Heart right ventricle (tissue), 16 donors: ENCODE measurements around the gene NEURL3. TPM values are rescaled to one million over a fixed set of nuclear protein-coding genes. Genes with fewer than 3 reads are reported as not detected.
"Not testable (repeated sequence)": the region's sequence is repeated elsewhere in the genome, so short reads cannot be mapped to it uniquely, and the experiment has no call there.

Experiments
- ATAC-seq, 8 donors: fragments of 200-7000 bp; cut with Tn5 transposase; one replicate each; pipeline ENCODE4 v1.9.1; 2020; ENCODE audit warnings: mild to moderate bottlenecking in 8 of 8, moderate library complexity in 8 of 8, moderate number of reproducible peaks in 1 of 8
- DNase-seq, 2 donors: peaks; one replicate each; pipeline ENCODE4 v3.0.0-alpha.2; 2020
- H3K27ac ChIP-seq, 10 donors: fragments of 200-600 bp; sonication (generic) in 2 of 10; one replicate each; pipeline versions ENCODE4 v1.5.0 to v1.8.0; 2020 to 2022; ENCODE audit warnings: mild to moderate bottlenecking in 3 of 10
- H3K27me3 ChIP-seq, 7 donors: fragments of 200-600 bp; one replicate each; pipeline ENCODE4 v1.8.0; 2021 to 2022; ENCODE audit warnings: mild to moderate bottlenecking in 2 of 7
- H3K36me3 ChIP-seq, 9 donors: fragments of 200-600 bp; sonication (generic) in 1 of 9; one replicate each; pipeline versions ENCODE4 v1.5.0 to v1.8.0; 2020 to 2022; ENCODE audit warnings: mild to moderate bottlenecking in 2 of 9
- H3K4me1 ChIP-seq, 9 donors: fragments of 200-600 bp; sonication (generic) in 1 of 9; one replicate each; pipeline versions ENCODE4 v1.5.0 to v1.8.0; 2020 to 2022; ENCODE audit warnings: mild to moderate bottlenecking in 4 of 9
- H3K4me3 ChIP-seq, 10 donors: fragments of 200-600 bp; sonication (generic) in 2 of 10; one replicate each; pipeline versions ENCODE4 v1.5.0 to v1.8.0; 2020 to 2022; ENCODE audit warnings: mild to moderate bottlenecking in 7 of 10, moderate library complexity in 2 of 10
- H3K9me3 ChIP-seq, 11 donors: fragments of 200-600 bp in 10 of 11; sonication (generic) in 2 of 11; one replicate each; pipeline versions ENCODE4 v1.5.0 to v1.8.0; 2013 to 2022; ENCODE audit warnings: mild to moderate bottlenecking in 2 of 11, control low read depth in 1 of 11, moderate library complexity in 1 of 11
- WGBS, 2 donors: extraction: QIAGEN DNeasy Blood & Tissue Kit; methylation state at CpG; one replicate each; pipeline ENCODE4 v1.1.7; 2013; ENCODE audit warnings: inconsistent platforms in 1 of 2; 5-methylcytosine and 5-hydroxymethylcytosine counted together
- intact Hi-C, 10 donors: fragments of 100-400 bp; cut with DNase I; formaldehyde crosslinking; loops; one replicate each; pipeline versions ENCODE4 v1.11.1 to v1.14.2; 2022
- long read RNA-seq, 3 donors: library from polyadenylated mRNA; unstranded; transcript quantifications; one replicate each; pipeline ENCODE4 v2.0.0, GENCODE V29; 2020 to 2021
- polyA plus RNA-seq, 2 donors: library from polyadenylated mRNA; stranded (reverse); fragments of 200-250 nt; gene quantifications; one replicate each; pipeline ENCODE4 v1.2.3, GENCODE V29; 2013
- total RNA-seq, 10 donors: library from RNA; stranded (reverse); fragmentation: NEBNext Ultra II Directional in 3 of 10; extraction: Animal tissue kit (Norgen Biotek cat#: 25700) in 3 of 10; gene quantifications; one replicate each; pipeline versions ENCODE4 v1.2.1 to v1.2.4, GENCODE V29; 2021 to 2023
- TF ChIP-seq, protein P1 (sequence below), 9 donors: fragments of 200-600 bp; sonication (generic) in 2 of 9; IDR thresholded peaks; one replicate each; pipeline versions ENCODE4 v1.5.0 to v1.8.0; 2021 to 2022; ENCODE audit warnings: antibody characterized with exemption in 9 of 9, mild to moderate bottlenecking in 5 of 9, moderate library complexity in 1 of 9
- donor health status: Arrhythmogenic right ventricular cardiomyopathy.
- donor health status: ischemic (EF 13 %, LVEDD 7.1; RV severe dilation, severe dysfunction).
- donor health status: healthy with polysubstance abuse.
- donor health status: DM: no; HTN: yes; CAD: no.
- donor health status: DM: no; HTN: no; CAD: no.
- donor health status: ischemic (EF 25% LVEDD 6.9; RV normal size, moderate dysfunction).
- donor health status: ischemic (EF 25% LVEDD 5.7; RV mildly dilated, moderate dysfunction).
- donor health status: healthy.
- donor health status: DM: yes; HTN: yes; CAD: no.
- donor health status: Ischemic cardiomyopathy.
- donor health status: ischemic (EF 35%, LVEDD 5.7; RV mildly dilated, moderate dysfunction).
- donor health status: nonischemic (EF 11% LVEDD 7.7; RV severe dilation, severe dysfunction).
- donor health status: DM: yes; HTN: yes; CAD: no.
- donor health status: PGD.
- donor health status: ischemic (EF 29% LVEDD 5.4; RV normal size, mild dysfunction).
- donor health status: nonischemic (EF 23%, LVEDD 6.1; RV moderate dilation, normal function).

Gene NEURL3, protein sequence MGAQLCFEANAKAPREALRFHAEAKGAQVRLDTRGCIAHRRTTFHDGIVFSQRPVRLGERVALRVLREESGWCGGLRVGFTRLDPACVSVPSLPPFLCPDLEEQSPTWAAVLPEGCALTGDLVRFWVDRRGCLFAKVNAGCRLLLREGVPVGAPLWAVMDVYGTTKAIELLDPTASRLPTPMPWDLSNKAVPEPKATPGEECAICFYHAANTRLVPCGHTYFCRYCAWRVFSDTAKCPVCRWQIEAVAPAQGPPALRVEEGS
- under 1 TPM in 2 of 10 donors, not detected in 8; 0.37 to 0.67 TPM for total RNA-seq
- polyA plus RNA-seq = under 1 TPM; 0.06 to 0.22 TPM
- long read RNA-seq, donor 1 = 0 reads
- long read RNA-seq, donor 2 = 0 reads
- long read RNA-seq, donor 3 = 0 reads

GRCh38 chr2:96505231-96505889 is at the start of gene NEURL3:
Gene NEURL3 (minus strand): TSS chr2:96505357. CDS start chr2:96505286, 71 bp downstream.
- intact Hi-C loops = loop anchor here in 8 of 10 donors (2.0 to 10.0 kb wide), 7 partner anchors 33 to 371 kb away; partner anchors contain the start of genes SNRNP200 (in 5 of the 8), ASTL (in 3 of the 8) and DUSP2 (in 1 of the 8)
- Histone ChIP-seq H3K27ac (no peak within 1 kb of the TSS), H3K27me3 (peaks cover 0 to 11% (median 6%) of the 10 kb centered on the region in 7 donors), H3K4me3 (no peak within 1 kb of the TSS), H3K9me3 (no peaks in the 10 kb centered on the region), H3K4me1 (peaks cover 6 to 57% (median 36%) of the 10 kb centered on the region in 9 donors), H3K36me3 (no peaks in the 10 kb centered on the region)
- no peak for ATAC-seq
- DNase-seq = no peak
- TF ChIP-seq, protein P1, sequence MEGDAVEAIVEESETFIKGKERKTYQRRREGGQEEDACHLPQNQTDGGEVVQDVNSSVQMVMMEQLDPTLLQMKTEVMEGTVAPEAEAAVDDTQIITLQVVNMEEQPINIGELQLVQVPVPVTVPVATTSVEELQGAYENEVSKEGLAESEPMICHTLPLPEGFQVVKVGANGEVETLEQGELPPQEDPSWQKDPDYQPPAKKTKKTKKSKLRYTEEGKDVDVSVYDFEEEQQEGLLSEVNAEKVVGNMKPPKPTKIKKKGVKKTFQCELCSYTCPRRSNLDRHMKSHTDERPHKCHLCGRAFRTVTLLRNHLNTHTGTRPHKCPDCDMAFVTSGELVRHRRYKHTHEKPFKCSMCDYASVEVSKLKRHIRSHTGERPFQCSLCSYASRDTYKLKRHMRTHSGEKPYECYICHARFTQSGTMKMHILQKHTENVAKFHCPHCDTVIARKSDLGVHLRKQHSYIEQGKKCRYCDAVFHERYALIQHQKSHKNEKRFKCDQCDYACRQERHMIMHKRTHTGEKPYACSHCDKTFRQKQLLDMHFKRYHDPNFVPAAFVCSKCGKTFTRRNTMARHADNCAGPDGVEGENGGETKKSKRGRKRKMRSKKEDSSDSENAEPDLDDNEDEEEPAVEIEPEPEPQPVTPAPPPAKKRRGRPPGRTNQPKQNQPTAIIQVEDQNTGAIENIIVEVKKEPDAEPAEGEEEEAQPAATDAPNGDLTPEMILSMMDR (IDR thresholded peaks at IDR 0.05) = no peak
- 62 to 73% methylated on average over 9 of the region's 9 CpGs for WGBS, 2 donors

GRCh38 chr2:96554293-96555145 is 49.4 kb upstream of the NEURL3 start:
- 33 to 35% methylated on average over 35 of the region's 35 CpGs for WGBS, 2 donors
- ATAC-seq = peak; percentile 49 to 81 (median 68)
- intact Hi-C loops = loop anchor here in 2 of 10 donors (1.0 to 5.0 kb wide), 2 partner anchors 27 to 82 kb away; no protein-coding TSS in a partner anchor
- TF ChIP-seq, protein P1 (IDR thresholded peaks at IDR 0.05) = peak; percentile 80 to 99 (median 96)
- no peaks in the 10 kb centered on the region for H3K27me3 ChIP-seq
- H3K27ac ChIP-seq = peak overlapping the region in 1 of 10 donors; percentile 21
- H3K4me1 ChIP-seq = peaks cover 6 to 15% (median 12%) of the 10 kb centered on the region in 9 donors
- peak overlapping the region in 2 of 10 donors; percentile 10 to 25 for H3K4me3 ChIP-seq
- DNase-seq = peak; percentile 69 to 81
- no peaks in the 10 kb centered on the region for H3K9me3 ChIP-seq
- H3K36me3 ChIP-seq = peaks cover 7 to 38% (median 31%) of the 10 kb centered on the region in 9 donors

DNA sequence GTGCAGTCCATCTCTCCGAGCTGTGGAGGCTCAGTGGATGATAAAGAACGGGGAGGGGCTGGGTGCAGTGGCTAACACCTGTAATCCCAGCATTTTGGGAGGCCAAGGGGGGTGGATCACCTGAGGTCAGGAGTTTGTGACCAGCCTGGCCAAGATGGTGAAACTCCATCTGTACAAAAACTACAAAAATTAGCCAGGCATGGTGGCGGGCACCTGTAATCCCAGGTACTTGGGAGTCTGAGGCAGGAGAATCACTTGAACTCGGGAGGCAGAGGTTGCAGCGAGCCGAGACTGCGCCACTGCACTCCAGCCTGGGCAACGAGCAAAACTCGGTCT is 48.8 kb upstream of the NEURL3 start:
- peak overlapping the region in 2 of 10 donors; percentile 10 to 25 for H3K4me3 ChIP-seq
- not testable (repeated sequence) for DNase-seq, H3K27me3 ChIP-seq, H3K9me3 ChIP-seq
- peak in 1 of 8 donors; percentile 14 for ATAC-seq
- peak overlapping the region in 1 of 10 donors; percentile 21 for H3K27ac ChIP-seq
- peaks cover 6 to 15% (median 12%) of the 10 kb centered on the region in 9 donors for H3K4me1 ChIP-seq
- H3K36me3 ChIP-seq = peaks cover 7 to 44% (median 36%) of the 10 kb centered on the region in 9 donors
- WGBS, 2 donors = 49 to 52% methylated on average over 9 of the region's 9 CpGs
- intact Hi-C loops = loop anchor here in 2 of 10 donors (1.0 to 5.0 kb wide), 2 partner anchors 27 to 82 kb away; no protein-coding TSS in a partner anchor

- WGBS, 2 donors = 90 to 94% methylated on average over 16 of the region's 16 CpGs
- peaks cover 6 to 18% (median 12%) of the 10 kb centered on the region in 9 donors for H3K4me1 ChIP-seq
- intact Hi-C loops = loop anchor here in 1 of 10 donors (5.0 kb wide), 1 partner anchor 81 kb away; no protein-coding TSS in a partner anchor
- H3K4me3 ChIP-seq = no peak overlapping the region
- H3K27ac ChIP-seq = no peak overlapping the region
- H3K27me3 ChIP-seq = no peaks in the 10 kb centered on the region
- TF ChIP-seq, protein P1 (IDR thresholded peaks at IDR 0.05) = no peak
- no peaks in the 10 kb centered on the region for H3K9me3 ChIP-seq
- DNase-seq (no peak), ATAC-seq (peak in 4 of 8 donors; percentile 1 to 8 (median 6))
- H3K36me3 ChIP-seq = peaks cover 7 to 50% (median 41%) of the 10 kb centered on the region in 9 donors
Observed at GRCh38 chr2:96553176-96553956, 48.2 kb upstream of the NEURL3 start.
